ENCODE measurements around the gene ORM1.

Gene ORM1

GRCh38 chr9:114301798-114302565 lies 20.9 kb upstream of the ORM1 start:
- no peak overlapping the region for H3K4me3 ChIP-seq (replicated peaks in 1 of 2; ENCODE audit: low read depth in 2 of 2, low read length in 2 of 2)
- no peak for TF ChIP-seq CTCF (IDR thresholded peaks at IDR 0.05; ENCODE audit: low read depth, low read length)
- DNase-seq (ENCODE audit: low read depth in 2 of 2): no peak

- no peak overlapping the region for H3K4me3 ChIP-seq (replicated peaks in 1 of 2; ENCODE audit: low read depth in 2 of 2, low read length in 2 of 2)
- DNase-seq (ENCODE audit: low read depth in 2 of 2): no peak
- no peak for TF ChIP-seq CTCF (IDR thresholded peaks at IDR 0.05; ENCODE audit: low read depth, low read length)
These were observed 20.2 kb upstream of the ORM1 start for GRCh38 chr9:114302727-114303126.

- TF ChIP-seq CTCF (IDR thresholded peaks at IDR 0.05; ENCODE audit: low read depth, low read length): no peak
- no peak for DNase-seq (ENCODE audit: low read depth in 2 of 2)
- H3K4me3 ChIP-seq (replicated peaks in 1 of 2; ENCODE audit: low read depth in 2 of 2, low read length in 2 of 2): no peak overlapping the region
These were observed 19.3 kb upstream of the ORM1 start for GRCh38 chr9:114303571-114303970.

GRCh38 chr9:114303977-114304376 lies 18.9 kb upstream of the ORM1 start:
- TF ChIP-seq CTCF (IDR thresholded peaks at IDR 0.05; ENCODE audit: low read depth, low read length): no peak
- DNase-seq (ENCODE audit: low read depth in 2 of 2): no peak

DNA sequence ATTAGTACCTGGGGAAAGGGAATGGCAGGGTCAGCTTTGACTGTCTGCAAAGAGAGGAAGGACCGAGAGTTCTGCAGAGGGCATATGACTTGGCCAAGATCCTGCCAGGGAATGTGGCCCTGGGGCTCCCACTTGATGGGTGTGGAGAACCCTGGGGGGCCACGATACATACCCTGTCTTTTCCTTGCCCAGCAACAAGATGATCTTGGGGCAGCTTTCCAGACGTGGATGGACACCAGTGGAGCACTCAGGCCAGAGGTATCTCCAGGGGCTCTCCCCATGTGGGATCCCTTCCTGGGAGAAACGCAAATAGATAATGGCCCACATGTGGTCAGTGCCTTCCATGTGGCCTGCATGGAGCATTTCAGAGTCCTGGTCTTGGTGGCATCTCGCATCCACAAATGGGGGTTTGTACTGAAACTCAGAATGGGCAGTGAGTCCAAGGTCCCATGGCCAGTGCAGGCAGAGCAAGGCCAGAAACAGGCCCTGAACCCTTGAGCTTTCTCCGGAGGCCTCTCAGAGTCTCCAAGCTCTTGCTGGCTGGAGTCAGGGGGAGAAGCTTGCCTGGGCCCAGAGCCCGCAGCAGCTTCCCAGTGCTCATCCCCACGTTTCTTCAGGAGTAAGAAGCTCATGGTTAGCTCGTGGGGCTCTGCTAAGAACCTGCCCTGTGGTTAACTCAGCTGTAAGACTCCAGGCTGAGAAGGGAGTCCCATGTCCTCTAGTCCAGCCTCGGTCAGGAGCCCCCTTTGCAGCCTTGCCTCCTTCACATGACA lies 18.3 kb upstream of the ORM1 start:
- H3K4me3 ChIP-seq (replicated peaks in 1 of 2; ENCODE audit: low read depth in 2 of 2, low read length in 2 of 2): no peak overlapping the region
- no peak for TF ChIP-seq CTCF (IDR thresholded peaks at IDR 0.05; ENCODE audit: low read depth, low read length)
- no peak for DNase-seq (ENCODE audit: low read depth in 2 of 2)

More at GRCh38 chr9:114303977-114304376, 18.9 kb upstream of the ORM1 start:
- no peak overlapping the region for H3K4me3 ChIP-seq (replicated peaks in 1 of 2; ENCODE audit: low read depth in 2 of 2, low read length in 2 of 2)

DNA sequence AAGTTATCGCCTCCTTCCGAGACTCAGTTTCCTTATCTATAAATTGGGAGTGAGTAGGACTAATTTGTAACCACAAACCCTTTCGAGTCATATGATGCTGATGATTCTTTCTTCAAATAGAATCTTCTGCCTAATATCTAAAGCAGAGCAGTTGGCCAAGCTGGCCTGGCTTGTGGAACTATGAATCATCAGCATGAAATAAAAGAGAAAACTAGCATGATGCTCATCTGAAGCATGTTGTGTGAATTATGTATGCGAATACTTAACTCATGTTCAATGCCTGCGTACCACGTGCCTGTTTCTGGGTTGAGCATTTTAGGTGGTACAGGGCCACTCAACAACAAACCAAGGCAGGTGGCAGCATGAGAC lies 15.0 kb upstream of the ORM1 start:
- DNase-seq (ENCODE audit: low read depth in 2 of 2): peak; percentile 39 to 49
- H3K4me3 ChIP-seq (replicated peaks in 1 of 2; ENCODE audit: low read depth in 2 of 2, low read length in 2 of 2): no peak overlapping the region

More for the DNA sequence above, 15.0 kb upstream of the ORM1 start:
- TF ChIP-seq CTCF (IDR thresholded peaks at IDR 0.05; ENCODE audit: low read depth, low read length): no peak

Data from cardiac fibroblast (primary cell).